Raji (cell line): ENCODE data around the gene GDF7.

ENCODE experiments used
- POLR2A ChIP-seq: IDR thresholded peaks from 2 replicates; pipeline ENCODE4 v1.6.1; 2011; ENCODE audit warnings: low read depth, low read length, control low read depth; ENCODE audit not compliant: insufficient read depth

The GDF7 gene

DNA sequence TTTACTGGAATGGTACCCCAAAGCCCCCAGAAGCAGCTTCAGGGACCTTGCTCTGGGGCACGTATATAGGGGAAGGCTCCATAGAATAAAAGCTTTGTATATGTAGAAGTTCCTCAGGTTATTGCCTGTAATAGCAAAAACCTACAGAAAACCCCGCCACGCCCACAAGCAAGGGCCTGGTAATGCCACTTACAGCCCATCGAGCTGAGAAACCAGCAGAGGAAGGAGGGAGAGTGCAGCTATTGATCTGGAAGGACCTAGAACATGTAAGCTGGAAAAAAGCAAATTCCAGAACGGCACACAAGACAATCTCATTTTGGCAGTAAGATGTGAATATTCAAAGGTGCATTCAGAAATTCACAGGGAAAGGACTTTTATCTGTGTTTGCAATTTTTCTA lies 31.8 kb upstream of the GDF7 start:
- no peak for TF ChIP-seq POLR2A

- TF ChIP-seq POLR2A: no peak
Measured at GRCh38 chr2:20635675-20636584, 31.0 kb upstream of the GDF7 start.

DNA sequence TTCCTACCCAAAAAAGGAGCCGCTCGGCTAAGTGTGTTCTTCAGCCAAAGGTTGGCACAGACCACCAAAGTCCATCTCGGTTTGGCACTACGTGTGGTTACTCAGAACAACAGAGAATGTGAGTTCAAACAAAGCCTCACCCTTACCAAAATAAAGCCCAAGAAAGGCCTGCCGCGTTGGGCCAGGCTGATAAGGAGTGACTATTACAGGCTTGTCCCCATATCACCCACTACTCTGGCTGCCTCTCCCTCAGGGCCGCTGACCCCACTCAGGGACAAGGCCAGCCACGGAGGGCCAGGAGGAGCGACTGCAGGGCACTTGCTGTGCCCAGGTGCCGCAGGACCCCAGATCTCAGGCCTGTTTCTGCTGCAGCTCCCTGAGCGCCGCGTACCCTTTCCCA lies 29.8 kb upstream of the GDF7 start:
- TF ChIP-seq POLR2A: no peak

GRCh38 chr2:20638014-20638413 lies 28.9 kb upstream of the GDF7 start:
- no peak for TF ChIP-seq POLR2A

DNA sequence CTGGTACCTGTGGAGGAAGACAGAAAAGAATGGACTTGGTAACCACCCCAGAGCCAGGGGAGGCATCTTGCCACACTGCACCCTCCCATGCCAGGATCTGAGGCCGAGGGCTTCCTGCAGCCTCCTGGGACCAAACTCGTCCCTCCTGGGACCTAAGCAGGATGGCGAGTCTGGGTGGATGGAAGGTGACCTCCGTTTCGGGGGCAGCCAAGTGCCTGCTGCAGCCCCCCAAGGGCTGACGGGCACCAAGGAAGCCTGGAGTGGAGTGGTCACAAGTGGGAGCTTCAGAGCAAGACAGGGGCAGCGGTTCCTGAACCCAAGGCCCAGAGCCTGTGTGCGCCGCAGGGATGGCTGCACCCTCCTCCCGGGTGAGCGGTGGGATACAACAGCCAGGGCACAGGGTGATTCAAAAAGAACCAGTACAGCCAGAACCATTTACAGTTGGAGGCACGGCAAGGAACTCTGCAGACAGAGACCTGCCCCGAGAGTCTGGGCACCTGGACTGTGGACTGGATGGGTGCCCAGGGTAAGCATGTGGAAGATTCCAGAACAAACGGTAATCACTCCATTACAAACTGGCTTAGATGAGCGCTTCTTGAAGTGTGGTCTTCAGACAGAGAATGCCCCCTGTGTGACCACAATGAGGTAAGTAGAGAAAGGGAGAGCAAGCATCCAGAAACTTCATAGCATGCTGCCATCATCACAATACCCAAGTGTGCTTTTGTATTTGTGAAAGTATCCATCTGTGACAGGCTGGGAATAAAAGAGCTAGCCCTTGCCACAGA lies 28.1 kb upstream of the GDF7 start:
- no peak for TF ChIP-seq POLR2A

DNA sequence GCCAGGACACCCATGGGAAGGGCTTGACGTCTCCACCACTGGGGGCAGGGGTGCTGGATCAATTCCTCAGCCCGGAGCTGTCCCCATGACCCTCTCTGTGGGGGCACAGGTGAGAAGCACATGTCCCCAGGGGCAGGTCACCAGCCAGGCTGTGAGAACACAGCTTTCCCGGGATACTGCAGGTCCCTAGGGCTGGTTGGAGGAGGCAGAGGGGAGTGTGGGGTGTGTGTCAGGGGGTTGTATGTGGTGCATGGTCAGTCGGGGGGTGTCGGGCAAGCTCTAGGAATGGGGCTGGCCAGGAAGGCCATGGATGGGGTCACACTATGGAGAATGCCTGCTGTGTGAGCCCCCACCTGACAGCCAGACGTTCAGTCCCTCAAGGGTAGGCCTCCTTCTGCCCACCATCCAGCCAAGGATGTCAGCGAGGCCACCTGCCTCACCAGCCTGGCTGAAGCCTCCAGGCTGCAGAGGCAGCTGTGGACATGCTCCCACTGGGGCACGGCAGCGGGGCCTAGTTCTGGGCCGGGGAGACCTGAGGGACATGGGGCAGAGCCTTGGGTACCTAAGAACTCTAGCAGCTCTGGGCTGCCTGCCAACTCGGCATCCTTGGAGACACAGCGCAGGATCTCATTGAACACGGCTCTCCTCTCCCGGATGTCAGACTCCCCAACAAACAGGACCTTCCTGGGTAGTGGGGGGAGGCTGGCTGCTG lies 26.4 kb upstream of the GDF7 start:
- TF ChIP-seq POLR2A: no peak

GRCh38 chr2:20641123-20641985 lies 25.6 kb upstream of the GDF7 start:
- no peak for TF ChIP-seq POLR2A

DNA sequence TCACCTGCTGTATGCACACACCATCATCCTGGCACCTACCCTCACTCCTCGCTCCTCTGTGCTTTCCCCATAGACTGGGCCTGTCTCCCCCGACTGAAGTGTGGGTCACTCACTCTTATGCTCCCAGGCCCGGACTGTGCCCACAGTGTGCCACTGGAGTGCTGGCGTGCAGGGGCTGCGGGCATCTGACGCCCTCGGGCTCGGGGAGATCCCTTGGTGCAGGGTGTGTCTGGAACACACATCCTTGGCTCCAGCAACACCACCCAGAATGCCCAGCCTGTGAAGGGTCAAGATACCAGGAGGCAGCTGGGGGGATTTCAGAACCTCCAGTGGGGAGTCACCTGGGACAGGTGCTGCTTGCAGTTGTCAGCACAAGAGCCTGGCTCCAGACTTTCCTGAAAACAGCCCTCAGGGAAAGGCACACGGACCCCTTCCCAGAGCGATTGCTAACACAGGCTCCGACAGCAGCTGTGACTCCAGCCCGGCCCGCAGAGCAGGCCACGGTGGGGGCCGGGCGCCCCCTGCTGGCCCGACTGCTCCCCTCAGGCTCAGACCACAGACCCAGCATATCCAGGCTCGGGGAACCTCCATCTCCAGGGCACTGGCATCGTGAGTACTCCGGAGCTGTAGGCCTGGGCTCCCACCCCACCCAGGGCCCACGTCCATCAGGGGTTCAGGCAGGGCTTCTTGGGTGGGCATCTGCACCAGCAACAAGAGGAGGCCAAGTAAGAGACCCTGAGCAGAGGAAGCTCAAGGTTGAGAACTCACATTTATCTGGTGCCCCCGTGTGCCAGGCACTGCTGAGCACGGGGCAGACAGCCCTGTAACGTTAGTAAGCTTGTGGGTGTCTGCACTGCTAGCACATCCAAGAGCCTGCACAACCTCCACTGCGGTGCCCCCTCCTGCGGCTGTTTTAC lies 24.6 kb upstream of the GDF7 start:
- TF ChIP-seq POLR2A: no peak

DNA sequence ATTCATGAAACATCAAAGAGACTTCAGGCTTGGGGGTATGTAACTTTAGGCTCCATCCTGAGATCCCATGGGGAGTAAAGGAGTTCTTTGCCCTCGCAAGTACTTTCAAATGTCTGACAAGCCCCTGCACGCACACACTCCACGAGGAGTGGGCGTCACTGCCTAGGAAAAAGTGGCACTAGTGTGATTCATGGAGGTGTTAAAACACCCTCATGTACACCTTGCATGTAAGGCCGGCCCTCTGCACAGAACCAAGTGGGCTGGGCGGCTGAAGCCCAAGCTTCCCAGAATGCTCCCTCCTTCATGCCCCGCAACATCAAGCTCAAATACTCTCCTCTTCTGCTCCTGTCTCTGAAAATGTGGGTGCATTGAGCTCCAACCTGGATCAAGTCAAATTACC lies 23.9 kb upstream of the GDF7 start:
- no peak for TF ChIP-seq POLR2A

GRCh38 chr2:20643826-20644225 lies 23.1 kb upstream of the GDF7 start:
- TF ChIP-seq POLR2A: no peak

- no peak for TF ChIP-seq POLR2A
Measured at GRCh38 chr2:20645301-20645701, 21.6 kb upstream of the GDF7 start.

GRCh38 chr2:20645761-20646160 lies 21.2 kb upstream of the GDF7 start:
- TF ChIP-seq POLR2A: no peak

- no peak for TF ChIP-seq POLR2A
Measured at GRCh38 chr2:20646446-20646845, 20.5 kb upstream of the GDF7 start.

- TF ChIP-seq POLR2A: no peak
Measured at GRCh38 chr2:20647211-20647610, 19.7 kb upstream of the GDF7 start.

DNA sequence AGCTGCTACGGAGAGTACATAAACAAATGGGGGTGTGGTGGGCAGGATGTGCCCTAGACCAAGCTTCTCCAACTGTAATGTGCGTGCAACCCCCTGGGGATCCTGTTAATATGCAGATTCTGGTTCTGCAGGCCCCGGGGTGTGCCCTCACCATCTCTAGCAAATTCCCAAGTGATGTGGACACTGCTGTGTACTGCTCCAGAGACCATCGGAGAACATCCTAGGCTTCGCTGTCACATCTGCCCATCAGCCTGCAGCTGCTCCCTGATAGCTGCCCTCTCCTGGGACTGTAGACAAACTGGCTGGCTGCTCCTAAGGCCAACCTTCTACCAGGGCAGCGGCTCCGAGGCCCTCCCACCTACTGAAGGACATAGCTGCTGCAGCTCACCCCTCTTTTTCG lies 19.2 kb upstream of the GDF7 start:
- TF ChIP-seq POLR2A: no peak
